Hippocampal formation (tissue), 2 donors: Measurements from ENCODE around the gene NLGN1.

Experiments
- DNase-seq, 2 donors: peaks; one replicate each; lab custom pipeline; 2025; lab: John Stamatoyannopoulos, UW

NLGN1 gene

GRCh38 chr3:173902871-173903270 lies 505.3 kb downstream of the NLGN1 start:
- DNase-seq, result no peak

- no peak for DNase-seq
Measured at GRCh38 chr3:173905381-173905780, 507.8 kb downstream of the NLGN1 start.

DNA sequence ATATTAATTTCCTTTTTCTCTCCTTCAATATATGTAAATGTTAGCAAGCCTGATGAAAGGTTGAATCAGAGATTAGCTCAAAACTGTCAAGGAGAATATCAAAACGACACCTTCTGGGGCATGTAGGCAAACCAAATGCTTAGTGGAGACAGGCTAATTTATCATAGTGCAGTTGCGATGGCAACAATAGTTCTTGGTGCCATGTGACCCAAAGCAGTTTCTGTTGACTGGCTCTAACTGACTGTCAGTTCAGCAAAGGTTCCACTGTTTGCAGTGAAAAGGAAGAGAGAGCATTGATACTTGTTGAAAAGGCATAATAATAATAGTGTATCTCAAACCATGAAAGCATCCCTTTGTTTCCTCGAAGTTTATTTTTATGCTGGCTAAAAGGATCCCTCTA lies 513.9 kb downstream of the NLGN1 start:
- DNase-seq, result peak; percentile 27 to 85

GRCh38 chr3:173912126-173912525 lies 514.6 kb downstream of the NLGN1 start:
- DNase-seq, result no peak

DNA sequence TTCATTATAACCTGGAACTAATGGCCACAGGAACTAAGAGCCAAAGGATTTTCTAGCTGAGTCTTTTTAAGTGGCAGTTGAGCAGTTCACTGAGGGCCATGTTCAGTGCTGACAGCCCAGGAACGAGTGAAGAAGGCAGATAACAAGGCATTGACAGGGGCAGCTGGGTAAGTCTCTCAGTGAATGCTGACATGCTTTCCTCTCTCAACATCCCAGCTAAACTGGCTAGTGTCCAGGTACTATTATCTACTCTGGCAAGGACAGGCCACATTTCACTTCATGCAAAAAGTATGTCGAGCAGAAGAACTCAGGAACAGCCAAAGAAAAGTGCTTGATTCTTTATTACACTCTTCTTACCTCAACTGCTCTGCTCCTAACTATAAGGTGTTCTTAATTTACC lies 515.9 kb downstream of the NLGN1 start:
- no peak for DNase-seq

DNA sequence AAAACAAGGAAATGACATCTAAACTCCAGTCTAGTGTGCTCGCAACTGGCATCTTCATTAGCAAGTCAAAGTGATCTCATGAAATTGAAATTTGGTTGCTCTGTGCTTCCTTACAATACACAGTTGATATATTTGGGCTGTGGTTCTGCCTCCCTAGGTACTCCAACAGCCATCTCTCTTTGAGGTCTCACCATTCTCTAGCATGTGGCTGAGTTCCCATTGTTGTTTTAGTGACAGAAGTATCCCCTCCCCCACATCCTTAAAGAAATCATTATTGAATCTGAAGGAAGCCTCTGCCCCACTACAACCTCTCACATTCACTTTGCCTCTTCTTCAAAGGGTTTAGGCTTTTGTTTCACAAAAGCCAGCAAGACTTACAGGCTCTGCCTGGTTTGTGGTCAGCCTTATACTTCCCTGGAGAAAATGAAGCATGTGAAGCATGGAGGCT lies 516.5 kb downstream of the NLGN1 start:
- DNase-seq, result no peak

GRCh38 chr3:173916799-173917198 lies 519.3 kb downstream of the NLGN1 start:
- DNase-seq, result no peak

DNA sequence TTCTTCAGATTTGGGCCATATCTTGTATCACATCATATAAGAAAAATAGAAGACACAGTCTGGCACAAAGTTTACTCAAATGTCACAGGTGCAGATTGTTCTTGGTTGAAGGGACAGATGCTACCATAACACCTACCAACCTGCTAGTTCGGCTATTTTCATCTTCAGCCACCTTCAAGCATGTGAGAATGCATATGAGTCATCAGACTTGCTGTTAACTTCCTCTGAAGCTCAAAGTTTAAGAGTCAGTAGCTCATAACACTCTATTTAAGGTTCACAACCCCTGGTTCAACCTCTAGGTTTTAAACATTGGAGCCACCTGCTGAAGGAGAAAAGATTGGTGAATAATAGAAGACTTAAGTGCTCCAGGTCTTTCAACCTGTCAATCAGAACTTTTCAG lies 522.8 kb downstream of the NLGN1 start:
- no peak for DNase-seq

DNA sequence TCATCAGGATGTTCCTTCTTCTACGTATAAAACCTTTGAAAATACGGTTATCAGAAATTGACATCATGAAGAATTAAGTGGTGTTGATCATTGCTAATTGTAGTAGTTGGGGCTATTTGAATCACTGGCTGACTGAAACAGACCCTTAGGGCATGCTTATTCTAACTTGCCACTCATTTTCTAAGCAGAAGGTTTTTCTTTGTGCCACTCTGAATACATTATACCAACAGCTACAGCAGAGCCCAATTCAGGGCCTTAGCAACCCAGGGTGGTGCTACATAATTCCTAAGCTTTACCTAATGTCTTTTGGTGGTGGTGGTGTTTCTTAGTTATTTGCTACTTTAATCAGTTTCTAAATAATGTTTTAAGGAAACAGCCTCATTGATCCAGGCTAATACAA lies 524.2 kb downstream of the NLGN1 start:
- DNase-seq, result no peak

DNA sequence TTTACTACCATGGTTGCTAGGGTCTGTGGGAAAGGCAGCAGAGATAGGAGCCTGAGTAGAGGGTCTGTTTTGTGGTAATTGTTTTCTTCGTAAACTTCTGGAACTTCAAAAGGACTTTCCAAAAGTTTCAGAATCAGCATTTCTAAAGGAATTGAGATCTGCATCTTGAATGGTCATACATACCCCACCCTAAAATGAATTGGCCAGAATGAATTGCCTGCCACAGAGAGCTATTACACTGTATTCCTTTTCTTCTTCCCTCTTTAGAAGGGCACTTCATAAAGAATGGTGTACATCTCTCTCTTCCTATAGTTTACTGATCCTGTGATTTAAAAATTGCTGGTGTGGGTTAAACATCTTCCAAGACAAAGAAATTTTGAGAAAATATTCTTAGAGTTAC lies 525.7 kb downstream of the NLGN1 start:
- no peak for DNase-seq

DNA sequence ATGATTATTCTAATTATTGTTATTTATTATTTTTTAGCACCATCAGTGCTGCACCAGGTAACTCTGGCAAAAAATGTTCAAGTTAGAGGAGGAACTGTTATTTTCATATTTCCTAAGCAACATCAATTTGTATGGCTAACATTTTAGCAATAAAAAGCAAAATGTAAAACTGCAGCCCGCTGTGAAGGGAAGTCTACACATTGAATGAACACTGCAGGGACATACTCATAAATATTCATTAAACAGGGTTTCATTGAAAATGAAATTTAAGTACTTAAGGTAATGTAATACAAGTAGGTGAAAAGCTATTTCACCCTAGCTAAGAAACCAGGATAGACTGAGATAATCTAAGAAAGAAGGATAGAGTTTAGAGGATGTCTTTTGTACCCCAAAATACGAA lies 532.7 kb downstream of the NLGN1 start:
- DNase-seq, result no peak

GRCh38 chr3:173932624-173933023 lies 535.1 kb downstream of the NLGN1 start:
- no peak for DNase-seq

GRCh38 chr3:173933113-173933512 lies 535.6 kb downstream of the NLGN1 start:
- DNase-seq, result no peak

- no peak for DNase-seq
Measured at GRCh38 chr3:173936316-173936715, 538.8 kb downstream of the NLGN1 start.

- DNase-seq, result no peak
Measured at GRCh38 chr3:173938159-173938558, 540.6 kb downstream of the NLGN1 start.

GRCh38 chr3:173938616-173939015 lies 541.1 kb downstream of the NLGN1 start:
- no peak for DNase-seq

DNA sequence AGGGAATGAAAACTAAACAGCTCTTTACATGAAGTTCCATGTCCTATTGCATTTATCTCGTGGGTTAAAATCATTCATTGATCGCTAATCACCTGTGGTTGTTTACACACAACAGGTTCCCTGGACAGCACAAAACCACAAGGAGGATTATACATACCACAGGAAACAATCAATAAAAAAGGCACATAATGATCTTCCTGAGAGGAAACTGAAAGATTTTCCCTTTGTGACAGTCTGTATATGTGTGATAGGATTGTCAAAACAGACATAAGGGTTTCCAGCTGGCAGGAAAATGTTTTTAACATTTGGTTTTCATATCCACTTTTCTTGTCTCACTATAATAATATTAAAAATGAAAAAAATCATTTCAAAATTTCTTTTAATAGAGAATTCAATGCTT lies 541.8 kb downstream of the NLGN1 start:
- DNase-seq, result no peak

GRCh38 chr3:173943264-173943663 lies 545.7 kb downstream of the NLGN1 start:
- DNase-seq, result no peak

DNA sequence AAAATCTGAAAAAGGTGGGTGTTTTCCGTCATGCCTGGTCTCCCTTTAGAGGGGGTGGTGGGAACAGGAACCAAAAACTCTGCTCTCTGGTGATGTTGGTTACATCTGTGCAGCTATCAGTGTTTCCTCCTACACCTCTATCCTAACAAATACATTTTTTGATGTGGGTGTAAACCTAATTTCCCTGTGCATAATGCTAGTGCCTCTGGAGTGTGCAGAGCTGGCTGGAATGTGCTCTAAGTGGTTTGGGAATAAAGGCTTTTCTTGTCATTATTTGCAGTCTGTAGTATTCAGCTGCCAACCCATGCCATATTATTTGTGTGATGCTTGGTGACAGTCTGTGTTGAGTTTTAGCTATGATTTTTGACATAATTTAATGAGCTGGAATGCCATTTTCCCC lies 547.6 kb downstream of the NLGN1 start:
- no peak for DNase-seq

DNA sequence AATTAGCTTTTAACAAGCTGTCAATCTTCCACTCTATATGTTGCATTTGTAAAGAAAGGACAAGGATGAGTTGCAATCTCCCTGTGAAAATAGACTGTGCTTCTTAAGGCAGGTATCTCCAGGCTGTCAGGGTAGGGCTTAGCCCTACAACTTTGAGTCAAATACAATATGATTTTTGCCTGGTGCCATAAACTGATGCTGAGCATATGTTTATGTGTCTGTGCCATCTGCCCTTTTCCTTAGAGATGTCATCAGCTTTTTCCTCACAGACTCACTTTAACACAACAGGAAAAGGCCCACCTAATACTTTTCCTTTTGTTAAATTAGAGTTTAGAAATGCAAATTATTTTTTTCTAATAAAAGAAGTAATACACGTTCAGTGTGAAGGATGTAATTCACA lies 548.3 kb downstream of the NLGN1 start:
- DNase-seq, result no peak

DNA sequence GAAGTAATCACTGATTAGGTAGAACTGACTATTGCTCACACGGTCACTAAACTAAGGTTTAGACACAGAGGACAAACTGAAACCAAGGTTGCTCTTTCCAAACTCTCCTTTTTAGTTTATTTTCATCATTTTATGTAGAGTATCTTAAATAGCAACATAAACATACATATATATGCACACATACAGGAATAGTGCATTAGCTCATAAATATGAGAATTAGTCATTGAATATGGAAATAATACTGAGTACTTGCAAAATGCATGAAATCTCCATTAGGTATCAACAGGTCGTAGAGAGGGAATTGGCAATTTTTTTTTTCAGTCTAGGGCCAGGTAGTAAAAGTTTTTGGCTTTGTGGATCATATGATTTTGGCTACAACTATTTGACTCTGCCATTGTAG lies 557.1 kb downstream of the NLGN1 start:
- DNase-seq, result no peak

DNA sequence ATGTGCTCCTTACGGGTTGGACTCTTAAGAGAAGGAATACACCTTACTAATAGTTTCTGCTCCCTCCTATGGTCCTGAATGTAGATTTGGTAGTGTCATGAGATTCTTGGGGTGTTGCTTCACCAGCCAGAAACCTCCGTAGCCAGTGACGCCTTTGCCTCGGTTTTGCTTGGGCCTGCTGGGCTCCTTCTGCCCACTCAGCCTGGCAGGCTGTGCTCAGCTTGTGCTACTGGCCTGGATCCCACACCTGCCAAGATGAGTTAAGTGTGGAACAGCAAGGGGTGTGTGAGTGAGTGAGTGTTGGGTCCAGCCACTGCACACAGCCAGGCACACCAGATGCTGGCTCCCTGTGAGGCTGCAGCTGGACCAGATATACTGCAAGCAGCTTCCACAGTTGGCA lies 560.1 kb downstream of the NLGN1 start:
- DNase-seq, result no peak

DNA sequence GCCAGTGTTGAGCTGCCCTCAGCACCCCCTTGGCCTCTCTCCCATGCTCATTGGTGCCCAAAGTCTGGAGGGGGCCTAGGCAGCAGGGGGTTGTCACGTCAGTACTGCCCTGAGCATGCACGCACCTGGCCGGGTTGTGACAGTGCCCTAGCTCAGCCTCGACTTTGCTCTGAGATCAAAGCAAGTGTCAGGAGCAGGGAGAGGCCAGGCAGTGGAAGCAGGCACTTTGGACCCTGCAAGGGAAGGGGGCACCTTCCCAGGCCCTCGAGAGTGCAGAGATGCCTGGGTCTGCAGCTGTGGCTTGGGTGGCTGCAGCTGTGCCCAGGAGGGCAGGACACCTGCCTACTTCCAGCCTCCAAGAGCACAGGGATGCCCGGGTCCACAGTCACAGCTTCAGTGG lies 561.3 kb downstream of the NLGN1 start:
- DNase-seq, result no peak

- no peak for DNase-seq
Measured at GRCh38 chr3:173970281-173970680, 572.7 kb downstream of the NLGN1 start.

DNA sequence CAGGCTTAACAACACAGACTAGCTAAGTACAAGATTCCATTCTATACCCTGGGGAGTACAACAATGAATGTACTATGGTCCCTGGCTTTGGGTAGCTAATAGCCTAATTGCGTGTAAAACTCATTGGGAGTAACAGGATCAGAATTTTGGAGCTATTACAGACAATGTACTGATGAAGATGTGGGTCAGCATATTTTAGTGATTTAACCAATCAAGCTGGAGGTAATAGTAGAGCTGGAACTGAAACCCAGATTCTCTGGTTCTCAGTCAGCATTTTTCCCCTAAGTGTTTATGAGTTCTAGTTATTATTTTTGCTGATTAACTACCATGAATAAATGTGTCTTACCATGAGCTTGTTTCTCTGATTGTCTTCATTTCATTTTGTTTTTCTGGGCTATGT lies 578.7 kb downstream of the NLGN1 start:
- DNase-seq, result no peak
